Tibial artery (tissue), 4 donors: ENCODE measurements around the gene SH3D19.

Experiments used
- DNase-seq, 2 donors: peaks; one replicate each; pipeline ENCODE4 v3.0.0-alpha.2; 2019
- H3K27ac ChIP-seq, 2 donors: fragments of 200-600 bp; sonication (generic) in 1 of 2; 1 replicate in 1 of 2; 2 replicates in 1 of 2; pipeline ENCODE4 v1.5.1; 2018 to 2019; ENCODE audit warnings: mild to moderate bottlenecking in 1 of 2
- H3K27me3 ChIP-seq, 2 donors: fragments of 200-600 bp; sonication (generic) in 1 of 2; one replicate each; pipeline versions ENCODE4 v1.5.1 to v1.6.0; 2016 to 2019
- H3K36me3 ChIP-seq, 3 donors: fragments of 200-600 bp; sonication (generic) in 2 of 3; one replicate each; pipeline ENCODE4 v1.5.1; 2016 to 2019; ENCODE audit warnings: mild to moderate bottlenecking in 2 of 3
- H3K4me1 ChIP-seq, 4 donors: fragments of 200-600 bp; sonication (generic) in 2 of 4; 1 replicate in 3 of 4; 2 replicates in 1 of 4; pipeline ENCODE4 v1.5.1; 2016 to 2019
- H3K4me3 ChIP-seq, 2 donors: fragments of 200-600 bp; sonication (generic) in 1 of 2; 1 replicate in 1 of 2; 2 replicates in 1 of 2; pipeline ENCODE4 v1.5.1; 2018 to 2019; ENCODE audit warnings: mild to moderate bottlenecking in 2 of 2
- H3K9me3 ChIP-seq, 3 donors: fragments of 200-600 bp; sonication (generic) in 1 of 3; one replicate each; pipeline ENCODE4 v1.5.1; 2016 to 2019
- CTCF ChIP-seq, 2 experiments: fragments of 200-600 bp in 1 of 2; fragments of 450-650 bp in 1 of 2; IDR thresholded peaks; one replicate each; pipeline ENCODE4 v1.5.1; 2017 to 2019; ENCODE audit warnings: antibody characterized with exemption in 2 of 2, mild to moderate bottlenecking in 1 of 2, moderate library complexity in 1 of 2
- intact Hi-C: fragments of 100-400 bp; cut with DNase I; formaldehyde crosslinking; loops from one replicate; pipeline ENCODE4 v1.15.0; 2023; ENCODE audit warnings: low total_unique reads

The SH3D19 gene

DNA sequence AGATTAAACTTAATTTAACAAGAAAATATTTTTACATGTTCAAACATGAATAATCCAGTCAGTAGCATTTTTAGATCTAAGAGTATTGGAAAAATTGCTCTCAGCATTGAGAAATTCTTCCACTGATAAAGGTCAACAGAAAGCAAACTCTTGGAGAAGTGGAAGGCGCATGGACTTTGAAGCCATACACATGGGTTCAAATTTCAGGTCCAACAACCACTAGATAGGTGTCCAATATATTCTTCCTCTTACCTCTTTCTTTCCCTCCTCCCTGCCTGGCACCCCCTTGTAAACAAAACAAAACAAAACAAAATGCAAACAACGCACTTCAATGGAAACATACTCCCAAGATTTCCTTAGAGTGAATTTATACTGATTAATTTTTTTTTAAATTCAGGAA, 76.9 kb downstream of the SH3D19 start:
- H3K27ac ChIP-seq, result no peak overlapping the region
- H3K36me3 ChIP-seq, result no peaks in the 10 kb centered on the region
- H3K27me3 ChIP-seq, result no peaks in the 10 kb centered on the region
- no peak overlapping the region for H3K4me3 ChIP-seq
- H3K9me3 ChIP-seq, result no peaks in the 10 kb centered on the region
- no peak for TF ChIP-seq CTCF (IDR thresholded peaks at IDR 0.05)
- intact Hi-C loops, result no loop called here
- peaks cover 0 to 3% (median 0%) of the 10 kb centered on the region in 4 donors for H3K4me1 ChIP-seq
- no peak for DNase-seq

GRCh38 chr4:151247395-151247794, 78.0 kb downstream of the SH3D19 start:
- Histone ChIP-seq H3K36me3 (no peaks in the 10 kb centered on the region), H3K4me1 (no peaks in the 10 kb centered on the region), H3K27me3 (no peaks in the 10 kb centered on the region), H3K9me3 (no peaks in the 10 kb centered on the region), H3K27ac (no peak overlapping the region), H3K4me3 (no peak overlapping the region)
- DNase-seq, result no peak
- no peak for TF ChIP-seq CTCF (IDR thresholded peaks at IDR 0.05)
- intact Hi-C loops, result no loop called here

DNA sequence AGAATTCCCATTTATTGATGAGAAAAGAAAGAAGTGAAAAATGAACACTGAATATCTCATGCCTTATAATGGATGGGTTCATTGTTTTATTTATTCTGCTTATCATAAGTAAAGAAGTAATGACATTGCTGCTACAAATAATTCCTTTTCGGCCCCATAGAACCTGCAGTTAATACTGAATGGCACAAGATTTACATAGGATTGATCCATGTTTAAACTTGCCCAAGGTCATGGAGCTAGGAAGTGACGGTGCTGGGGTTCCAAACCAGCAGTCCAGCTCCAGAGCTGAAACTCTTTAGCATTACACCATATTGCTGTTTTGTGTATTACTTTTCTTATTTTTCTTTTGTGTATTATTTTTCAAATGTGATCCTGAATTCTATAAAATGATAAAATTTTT, 78.7 kb downstream of the SH3D19 start:
- TF ChIP-seq CTCF (IDR thresholded peaks at IDR 0.05), result no peak
- H3K27ac ChIP-seq, result no peak overlapping the region
- H3K36me3 ChIP-seq, result no peaks in the 10 kb centered on the region
- DNase-seq, result no peak
- H3K9me3 ChIP-seq, result no peaks in the 10 kb centered on the region
- no peaks in the 10 kb centered on the region for H3K27me3 ChIP-seq
- H3K4me1 ChIP-seq, result no peaks in the 10 kb centered on the region
- intact Hi-C loops, result no loop called here
- H3K4me3 ChIP-seq, result no peak overlapping the region

DNA sequence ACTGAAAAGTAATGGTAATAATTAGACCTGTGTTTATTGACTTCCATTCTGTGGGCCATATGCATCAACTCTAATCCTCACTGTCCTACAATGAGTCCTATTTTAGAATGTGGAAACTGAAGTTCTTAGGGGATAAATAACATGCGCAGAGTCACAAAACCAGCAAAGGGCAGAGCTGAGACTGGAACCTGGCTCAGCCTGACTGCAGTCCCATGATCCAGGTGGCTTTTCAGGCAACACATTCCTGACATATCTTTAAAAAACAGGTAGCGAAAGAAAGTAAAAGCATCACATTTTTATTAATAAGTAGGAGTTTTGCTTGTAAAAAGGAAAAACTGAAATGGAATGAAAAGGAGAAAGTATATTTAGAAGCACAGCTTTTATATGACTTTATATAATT, 83.1 kb downstream of the SH3D19 start:
- H3K27ac ChIP-seq, result no peak overlapping the region
- H3K27me3 ChIP-seq, result no peaks in the 10 kb centered on the region
- TF ChIP-seq CTCF (IDR thresholded peaks at IDR 0.05), result no peak
- intact Hi-C loops, result no loop called here
- no peaks in the 10 kb centered on the region for H3K36me3 ChIP-seq
- no peak for DNase-seq
- H3K4me3 ChIP-seq, result no peak overlapping the region
- no peaks in the 10 kb centered on the region for H3K4me1 ChIP-seq
- no peaks in the 10 kb centered on the region for H3K9me3 ChIP-seq

DNA sequence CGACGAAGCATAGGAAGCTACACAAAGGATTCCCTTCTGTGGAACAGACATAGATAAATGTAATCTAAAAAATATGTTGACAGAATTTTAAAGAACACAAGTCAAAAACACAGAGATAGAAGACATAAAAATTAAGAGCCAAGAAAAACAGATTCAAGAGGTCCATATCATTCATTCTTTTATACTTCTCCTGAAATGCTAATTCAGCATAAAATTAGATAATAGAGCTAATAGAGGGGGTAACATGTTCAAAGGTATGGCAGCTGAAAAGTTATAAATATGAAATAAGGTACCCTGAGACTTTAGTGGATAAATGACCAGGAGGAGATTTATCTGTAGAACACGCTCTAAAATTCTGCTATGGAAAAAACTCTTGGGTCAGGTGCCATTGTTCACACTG, 85.8 kb downstream of the SH3D19 start:
- TF ChIP-seq CTCF (IDR thresholded peaks at IDR 0.05), result no peak
- intact Hi-C loops, result no loop called here

DNA sequence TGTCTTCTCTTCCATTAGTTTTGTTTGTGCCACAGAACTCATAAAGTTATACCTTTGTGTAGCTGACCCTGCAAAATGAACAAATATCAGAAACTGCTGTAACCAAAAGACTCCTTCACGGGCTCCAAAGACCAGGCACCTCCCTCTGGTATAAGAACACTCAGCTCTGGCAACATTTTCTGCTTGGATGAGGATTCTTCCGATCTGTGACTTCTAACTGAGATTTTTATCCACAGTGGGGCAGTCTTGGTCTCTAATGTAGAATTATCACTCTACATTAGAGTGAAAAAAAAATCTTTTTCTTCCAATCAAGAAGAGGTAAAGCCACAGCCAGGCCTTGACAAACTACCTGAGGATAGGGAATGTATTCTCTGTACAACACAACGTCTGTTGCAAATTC, 86.9 kb downstream of the SH3D19 start:
- Histone ChIP-seq H3K27me3 (no peaks in the 10 kb centered on the region), H3K9me3 (no peaks in the 10 kb centered on the region), H3K4me3 (no peak overlapping the region), H3K36me3 (no peaks in the 10 kb centered on the region), H3K27ac (no peak overlapping the region), H3K4me1 (no peaks in the 10 kb centered on the region)
- no peak for DNase-seq
- no peak for TF ChIP-seq CTCF (IDR thresholded peaks at IDR 0.05)
- intact Hi-C loops, result no loop called here

More for the DNA sequence above, 85.8 kb downstream of the SH3D19 start:
- H3K4me1 ChIP-seq, result no peaks in the 10 kb centered on the region
- H3K36me3 ChIP-seq, result no peaks in the 10 kb centered on the region
- H3K9me3 ChIP-seq, result no peaks in the 10 kb centered on the region
- no peak overlapping the region for H3K27ac ChIP-seq
- H3K4me3 ChIP-seq, result no peak overlapping the region
- no peak for DNase-seq
- H3K27me3 ChIP-seq, result no peaks in the 10 kb centered on the region
